Inferior parietal cortex (tissue), 1 donor: Measurements from ENCODE around the gene POLQ.
"Not testable (repeated sequence)": the region's sequence is repeated elsewhere in the genome, so short reads cannot be mapped to it uniquely, and the experiment has no call there.

Experiments
- DNase-seq: peaks from one replicate; pipeline ENCODE4 v3.0.0-alpha.2; 2016; ENCODE audit errors: extremely low spot score

The POLQ gene

DNA sequence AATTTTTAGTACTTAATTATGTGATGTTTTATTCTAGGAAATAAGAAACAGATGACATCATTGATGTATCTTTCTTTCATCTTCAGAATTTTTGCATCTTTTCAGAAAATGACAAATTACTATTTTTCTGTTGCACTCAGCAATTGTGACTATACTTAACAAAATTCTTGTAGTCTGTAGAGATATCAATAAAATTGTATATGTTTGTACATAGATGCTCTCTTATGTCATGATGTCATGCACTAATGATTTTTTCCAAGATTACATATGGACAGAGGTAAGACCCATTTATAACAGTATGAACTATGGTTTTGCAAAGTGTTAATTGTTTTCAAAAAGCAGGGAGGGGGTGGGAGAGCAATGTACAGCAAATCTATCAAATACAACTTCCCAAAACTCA is 121.2 kb downstream of the POLQ start:
- DNase-seq = no peak

DNA sequence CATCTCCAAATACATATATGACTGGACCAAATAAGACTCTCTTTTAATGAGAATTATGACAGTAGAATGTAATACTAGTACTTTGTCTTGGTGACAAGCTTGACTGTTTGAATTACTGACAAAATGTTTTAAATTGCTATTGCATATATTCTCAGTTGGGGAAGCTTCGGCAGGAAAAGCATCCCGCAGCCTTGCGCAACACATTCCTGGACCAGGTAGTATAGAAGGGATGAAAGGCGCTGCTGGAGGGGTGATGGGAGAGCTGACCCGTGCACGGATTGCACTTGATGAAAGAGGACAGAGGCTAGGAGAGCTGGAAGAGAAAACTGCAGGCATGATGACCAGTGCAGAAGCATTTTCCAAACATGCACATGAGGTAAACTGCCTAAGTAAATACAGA is 127.6 kb downstream of the POLQ start:
- DNase-seq = no peak

DNA sequence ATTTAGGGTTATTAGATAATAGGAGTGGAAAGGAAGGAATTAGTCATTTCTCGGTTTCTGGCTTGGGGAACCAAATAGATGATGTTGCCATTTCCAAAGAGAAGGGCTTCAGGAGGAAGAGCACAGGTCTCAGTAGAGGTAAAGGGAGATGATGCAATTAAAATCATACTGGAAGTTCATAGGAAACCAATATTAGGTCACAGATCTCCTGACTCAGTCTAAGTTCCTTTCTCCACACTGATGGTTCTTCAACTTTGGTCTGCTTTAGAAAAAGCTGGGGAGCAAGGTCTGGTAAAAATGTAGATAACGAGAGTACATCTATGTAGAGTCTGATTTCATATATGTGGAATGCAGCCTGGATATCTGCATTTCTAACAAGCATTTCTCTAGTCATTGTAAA is 130.9 kb downstream of the POLQ start:
- no peak for DNase-seq

DNA sequence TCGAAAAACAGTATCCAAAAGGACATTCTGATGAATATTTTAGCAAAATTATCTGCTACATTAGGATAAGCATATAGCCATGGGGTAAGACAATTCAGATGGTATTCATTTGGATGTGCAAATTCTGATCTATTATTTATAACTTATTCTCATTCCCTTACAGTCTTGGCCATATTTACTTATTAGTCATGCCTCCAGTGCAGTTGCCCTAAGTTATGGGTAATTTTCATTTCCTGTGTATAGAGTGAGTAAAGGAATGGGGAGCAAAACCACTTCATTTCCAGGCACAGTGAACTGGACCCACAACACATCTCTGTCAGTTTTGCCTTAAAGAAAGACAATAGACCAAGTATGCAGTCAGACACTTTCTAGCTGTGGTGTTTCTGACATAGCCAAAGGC is 134.3 kb downstream of the POLQ start:
- no peak for DNase-seq

DNA sequence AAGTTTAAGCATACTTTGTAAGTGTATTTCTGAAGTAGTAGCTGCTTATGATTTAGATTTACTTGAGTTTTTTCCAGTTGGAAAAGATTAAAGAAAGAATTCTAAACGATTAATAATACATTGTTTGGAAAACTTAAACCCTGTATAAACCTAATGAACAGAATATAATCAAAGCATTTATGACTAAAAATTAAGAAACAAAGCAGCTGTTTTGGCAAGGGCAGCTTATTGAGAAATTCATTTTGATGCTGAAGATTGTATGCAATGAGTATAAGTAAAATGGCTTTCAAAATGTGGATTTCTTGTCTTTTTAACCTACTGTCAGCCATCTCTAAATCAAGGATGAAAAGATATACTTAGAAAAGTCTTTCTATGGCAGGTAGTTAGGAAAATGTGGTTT is 140.2 kb downstream of the POLQ start:
- DNase-seq = no peak

DNA sequence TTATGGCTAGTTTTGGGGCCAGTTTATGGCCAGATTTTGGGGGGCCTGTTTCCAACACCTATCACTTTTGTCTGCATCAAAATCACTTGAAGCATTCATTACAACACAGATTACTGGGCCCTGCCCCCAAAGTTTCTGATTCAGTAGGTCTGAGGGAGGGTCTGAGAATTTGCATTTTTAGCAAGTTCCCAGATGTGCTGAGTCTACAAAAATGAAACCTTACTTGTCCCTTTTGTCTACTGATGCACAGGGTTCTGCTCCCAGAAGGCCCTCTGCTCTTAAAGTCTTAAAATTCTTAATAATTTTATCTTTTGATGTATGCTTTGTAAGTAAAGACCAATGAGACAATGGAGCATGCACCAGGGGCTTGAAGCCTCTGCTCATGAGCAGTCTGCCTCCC is 146.0 kb downstream of the POLQ start:
- no peak for DNase-seq

DNA sequence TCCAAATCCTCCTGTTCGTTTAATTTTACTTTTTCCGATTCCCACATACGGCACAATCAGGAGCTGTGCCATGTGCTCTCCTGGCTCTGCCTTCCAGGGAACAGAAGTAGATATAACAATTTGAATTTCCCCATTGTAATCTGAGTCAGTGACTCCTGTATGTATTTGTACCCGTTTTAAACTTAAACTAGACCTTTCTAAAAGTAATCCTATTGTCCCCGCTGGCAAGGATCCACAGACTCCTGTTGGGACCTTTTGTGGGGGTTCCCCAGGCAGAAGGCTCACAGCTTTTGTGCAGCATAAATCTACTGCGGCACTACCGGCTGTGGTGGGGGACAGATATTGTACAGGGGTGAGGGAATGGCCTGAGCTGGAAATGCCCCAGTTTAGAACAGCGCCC is 147.7 kb downstream of the POLQ start:
- not testable (repeated sequence) for DNase-seq

DNA sequence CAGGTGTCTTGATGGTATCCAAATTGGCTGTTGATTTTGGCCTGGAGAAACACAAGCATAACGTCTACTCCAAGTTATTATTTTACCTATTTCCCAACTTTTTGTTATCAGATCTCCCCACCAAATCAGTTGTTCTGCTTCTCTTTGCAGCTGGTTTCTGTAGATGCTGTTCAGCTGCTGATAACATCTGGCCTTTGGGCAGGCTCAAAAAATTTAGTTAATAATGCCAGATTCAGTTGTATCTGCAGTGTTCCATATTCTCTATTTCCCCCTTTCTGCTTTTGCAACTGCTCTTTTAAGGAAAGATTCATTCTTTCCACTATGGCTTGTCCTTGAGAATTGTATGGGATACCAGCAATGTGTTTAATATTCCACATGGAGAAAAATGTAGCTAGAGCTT is 149.8 kb downstream of the POLQ start:
- not testable (repeated sequence) for DNase-seq

DNA sequence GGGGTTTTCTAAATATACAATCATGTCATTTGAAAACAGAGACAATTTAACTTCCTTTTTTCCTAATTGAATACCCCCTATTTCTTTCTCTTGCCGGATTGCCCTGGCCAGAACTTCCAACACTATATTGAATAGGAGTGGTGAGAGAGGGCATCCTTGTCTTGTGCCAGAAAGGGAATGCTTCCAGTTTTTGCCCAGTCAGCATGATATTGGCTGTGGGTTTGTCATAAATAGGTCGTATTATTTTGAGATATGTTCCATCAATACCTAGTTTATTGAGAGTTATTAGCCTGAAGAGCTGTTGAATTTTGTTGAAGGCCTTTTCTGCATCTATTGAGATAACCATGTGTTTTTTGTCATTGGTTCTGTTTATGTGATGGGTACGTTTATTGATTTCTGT is 157.5 kb downstream of the POLQ start:
- not testable (repeated sequence) for DNase-seq
